Omental fat pad (tissue), 4 donors: ENCODE data around the gene SRPRA. TPM values are rescaled to one million over a fixed set of nuclear protein-coding genes. Genes with fewer than 3 reads are reported as not detected.

Experiments
- ATAC-seq: fragments of 150-250 bp; one replicate; pipeline ENCODE4 v1.9.1; 2016; ENCODE audit warnings: mild to moderate bottlenecking, moderate library complexity; ENCODE audit not compliant: low FRiP score
- DNase-seq: peaks from one replicate; pipeline ENCODE4 v3.0.0-alpha.2; 2019; ENCODE audit warnings: low spot score
- CTCF ChIP-seq, 3 donors: fragments of 450-650 bp; IDR thresholded peaks; one replicate each; pipeline ENCODE4 v1.5.1; 2016 to 2017; ENCODE audit warnings: antibody characterized with exemption in 3 of 3, mild to moderate bottlenecking in 3 of 3, moderate library complexity in 2 of 3
- total RNA-seq, 4 donors: library from RNA; depleted of rRNA; stranded (reverse); fragments of >200 nt; gene quantifications; one replicate each; pipeline ENCODE4 v1.1.0, GENCODE V29; 2016

The SRPRA gene
- total RNA-seq, 4 donors from 2014 or later: 83.5 to 109 (median 91.8) TPM

DNA sequence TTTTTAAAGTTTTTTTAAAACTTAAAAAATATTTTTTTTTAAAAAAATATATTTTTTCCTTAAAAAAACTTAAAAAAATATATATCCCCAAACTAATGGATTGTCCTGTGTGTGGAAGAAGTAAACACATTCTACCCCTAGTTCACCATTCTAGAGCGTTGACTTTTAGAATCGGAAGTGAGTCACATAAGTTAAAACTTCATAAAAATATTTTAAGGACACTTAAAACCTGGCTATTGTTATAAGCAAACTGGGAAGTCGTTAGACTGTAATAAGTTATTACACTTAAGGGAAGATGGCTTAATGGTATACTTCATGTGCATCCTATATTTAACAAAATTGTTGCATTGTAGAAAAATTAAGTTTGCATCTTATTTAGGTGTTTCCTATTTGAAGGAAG, 36.0 kb downstream of the SRPRA start:
- DNase-seq (no peak), ATAC-seq (no peak)
- TF ChIP-seq CTCF (IDR thresholded peaks at IDR 0.05): no peak

DNA sequence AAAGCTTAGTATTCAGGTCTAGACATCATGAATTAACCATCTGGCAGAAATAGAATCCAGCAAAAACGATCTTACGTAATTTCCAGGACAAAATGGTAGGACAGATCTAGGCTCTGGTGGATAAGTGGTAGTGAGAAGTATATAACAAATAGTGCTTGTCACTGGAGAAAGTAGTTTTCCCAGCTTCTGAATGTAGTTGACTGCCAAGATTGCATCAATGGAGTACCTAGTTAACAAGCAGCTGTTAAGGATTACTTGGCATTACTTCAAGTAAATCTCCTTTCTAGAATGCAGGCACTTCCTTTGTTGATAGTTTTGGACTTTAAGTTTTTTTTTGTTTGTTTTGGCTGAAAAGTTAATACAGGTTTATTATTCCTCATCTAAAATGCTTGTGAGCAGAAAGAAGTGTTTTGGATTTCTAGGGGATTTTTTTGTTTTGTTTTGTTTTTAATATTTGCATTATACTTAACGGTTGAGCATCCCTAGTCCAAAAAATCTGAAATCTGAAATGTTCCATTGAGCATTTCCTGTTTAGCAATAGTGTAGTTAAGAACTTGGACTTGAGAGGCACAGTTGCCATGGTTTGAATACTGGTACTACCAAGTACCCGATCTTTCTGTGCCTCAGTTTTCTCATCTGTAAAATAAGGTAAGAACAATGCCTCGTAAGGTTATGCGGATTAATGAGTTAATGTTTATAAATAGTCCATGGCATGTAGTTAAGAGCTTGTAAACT, 36.8 kb downstream of the SRPRA start:
- DNase-seq (no peak), ATAC-seq (no peak)

DNA sequence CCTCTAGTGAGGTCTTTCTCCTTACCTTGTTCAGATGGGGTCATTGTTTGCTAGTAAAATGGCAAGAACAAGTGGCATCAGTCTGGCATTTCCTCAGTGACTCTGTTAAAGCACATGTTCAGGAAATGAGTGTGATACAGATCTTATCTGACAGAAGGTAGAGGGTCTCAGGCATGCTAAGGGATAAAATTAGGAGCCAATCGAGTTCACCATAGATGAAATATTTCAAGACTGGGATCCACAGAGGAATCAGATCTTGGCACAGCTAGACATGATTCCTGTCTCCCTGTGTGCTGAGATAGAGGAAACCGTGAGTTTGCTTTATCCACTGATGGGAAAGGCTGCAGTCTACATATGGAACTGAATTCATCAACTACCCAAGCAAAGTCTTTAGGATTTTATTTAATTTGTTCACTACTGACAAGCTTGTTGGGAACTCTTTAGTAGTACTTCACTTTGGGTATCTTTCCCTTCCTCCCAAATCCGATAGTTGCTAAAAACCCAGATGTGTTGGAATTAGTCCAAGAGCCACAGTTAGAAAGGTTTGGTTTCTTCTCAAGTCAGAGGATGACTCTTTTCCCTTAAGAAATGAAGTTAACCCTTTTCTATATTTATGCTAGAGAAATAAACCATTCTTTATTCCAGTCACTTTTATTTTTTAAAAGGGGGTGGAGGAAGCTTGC, 38.7 kb downstream of the SRPRA start:
- no peak for TF ChIP-seq CTCF (IDR thresholded peaks at IDR 0.05)
- DNase-seq: no peak
- no peak for ATAC-seq

More for the DNA sequence above, 36.8 kb downstream of the SRPRA start:
- TF ChIP-seq CTCF (IDR thresholded peaks at IDR 0.05): no peak

DNA sequence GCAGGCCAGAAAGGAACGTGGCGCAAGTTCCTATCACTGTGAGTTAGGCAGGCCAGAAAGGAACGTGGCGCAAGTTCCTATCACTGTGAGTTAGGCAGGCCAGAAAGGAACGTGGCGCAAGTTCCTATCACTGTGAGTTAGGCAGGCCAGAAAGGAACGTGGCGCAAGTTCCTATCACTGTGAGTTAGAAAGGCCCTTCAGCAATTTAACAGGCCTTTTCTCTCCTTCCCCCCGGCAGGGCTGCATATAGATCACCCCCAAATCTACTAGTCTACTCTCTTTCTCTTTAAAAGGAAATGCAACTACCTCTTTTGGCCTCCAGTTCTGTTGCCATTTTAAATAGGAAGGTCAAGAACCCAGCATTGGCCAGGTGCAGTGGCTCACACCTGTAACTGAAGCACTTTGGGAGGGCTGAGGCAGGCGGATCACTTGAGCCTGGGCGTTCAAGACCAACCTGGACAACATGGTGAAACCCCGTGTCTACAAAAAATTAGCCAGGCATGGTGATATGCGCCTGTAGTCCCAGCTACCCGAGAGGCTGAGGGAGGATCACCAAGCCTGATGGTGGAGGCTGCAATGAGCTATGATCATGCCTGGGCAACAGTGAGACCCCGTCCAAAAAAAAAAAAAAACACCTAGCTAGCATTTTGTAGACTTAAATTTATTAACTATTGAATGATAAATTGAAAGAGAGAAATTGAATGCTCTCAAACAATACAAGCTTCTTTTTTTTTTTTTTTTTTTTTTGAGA, 42.2 kb downstream of the SRPRA start:
- TF ChIP-seq CTCF (IDR thresholded peaks at IDR 0.05): no peak
- ATAC-seq (no peak), DNase-seq (no peak)

- DNase-seq (no peak), ATAC-seq (no peak)
- no peak for TF ChIP-seq CTCF (IDR thresholded peaks at IDR 0.05)
Measured at GRCh38 chr11:126225295-126225665, 43.4 kb downstream of the SRPRA start.

DNA sequence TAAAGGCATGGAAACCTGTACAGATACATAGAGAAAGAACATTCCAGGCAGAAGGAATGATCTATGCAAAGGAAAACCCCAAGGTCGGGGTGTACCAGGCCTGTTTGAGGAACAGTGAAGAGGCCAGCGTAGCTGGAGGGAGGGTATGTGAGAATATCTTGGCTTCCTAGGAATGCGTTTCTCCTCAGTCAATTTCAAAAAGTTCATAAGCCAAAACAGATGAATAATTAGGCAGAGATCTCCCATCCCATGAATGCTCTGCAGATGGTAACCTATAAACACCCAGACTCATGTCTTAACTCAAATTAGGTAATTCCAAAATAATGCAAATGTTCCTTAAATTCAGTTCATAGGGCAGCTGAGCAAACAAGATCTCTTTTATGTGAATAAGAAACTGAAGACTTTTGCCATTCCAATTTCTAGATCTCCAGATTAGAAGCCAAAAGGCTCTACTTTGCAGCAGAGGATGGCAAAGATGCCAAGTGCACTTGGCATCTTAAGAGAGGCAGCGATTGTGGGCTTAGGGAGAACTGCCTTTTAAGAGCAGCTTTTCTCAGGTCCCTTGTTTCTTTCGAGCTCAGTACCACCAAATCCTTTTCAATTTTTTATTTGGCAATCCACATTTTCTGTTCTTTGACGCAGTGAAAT, 43.9 kb downstream of the SRPRA start:
- ATAC-seq (no peak), DNase-seq (no peak)
- no peak for TF ChIP-seq CTCF (IDR thresholded peaks at IDR 0.05)
